Breast epithelium (tissue), 3 donors: Measurements from ENCODE around the gene HACD3.

Source experiments
- CTCF ChIP-seq, 3 donors: fragments of 450-650 bp; IDR thresholded peaks; one replicate each; pipeline ENCODE4 v1.5.1; 2016 to 2017; ENCODE audit warnings: antibody characterized with exemption in 3 of 3, mild to moderate bottlenecking in 3 of 3, moderate library complexity in 3 of 3
- POLR2A ChIP-seq: fragments of 450-650 bp; IDR thresholded peaks from one replicate; pipeline ENCODE4 v1.6.1; 2016; ENCODE audit warnings: antibody characterized with exemption, mild to moderate bottlenecking, moderate library complexity

GRCh38 chr15:65512807-65513416 is 17.4 kb upstream of the HACD3 start:
- TF ChIP-seq CTCF (IDR thresholded peaks at IDR 0.05) (no peak), POLR2A (no peak)
